CD4-positive, alpha-beta T cell treated with Interleukin-17A for 4 hours (primary cell): ENCODE data around the gene TP53I13.

Experiments
- DNase-seq: peaks from one replicate; pipeline ENCODE4 v3.0.0-alpha.2; 2020; ENCODE audit warnings: mixed read lengths

The TP53I13 gene

GRCh38 chr17:29582254-29582765, 13.8 kb downstream of the TP53I13 start:
- DNase-seq, result no peak

DNA sequence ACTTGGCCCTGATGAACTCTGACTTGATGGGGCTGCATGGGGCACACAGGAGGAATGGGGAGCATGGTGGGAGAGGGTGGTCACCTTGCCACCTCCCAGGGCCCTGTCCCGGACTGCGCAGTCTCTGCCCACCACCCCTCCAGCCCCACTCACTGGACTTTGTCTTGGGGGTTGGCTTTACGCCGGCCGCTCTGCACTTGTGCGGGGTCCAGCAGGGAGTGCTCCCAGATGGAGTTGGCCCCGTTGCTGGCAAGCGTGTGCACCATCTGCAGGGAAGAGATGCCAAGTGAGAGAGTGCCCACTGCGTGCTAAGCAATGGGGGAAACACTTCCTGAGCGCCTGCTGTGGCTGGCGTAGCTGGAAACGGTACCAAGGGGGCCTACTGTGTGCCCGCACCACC, 14.3 kb downstream of the TP53I13 start:
- DNase-seq, result no peak

GRCh38 chr17:29583324-29584248, 15.1 kb downstream of the TP53I13 start:
- DNase-seq, result no peak

DNA sequence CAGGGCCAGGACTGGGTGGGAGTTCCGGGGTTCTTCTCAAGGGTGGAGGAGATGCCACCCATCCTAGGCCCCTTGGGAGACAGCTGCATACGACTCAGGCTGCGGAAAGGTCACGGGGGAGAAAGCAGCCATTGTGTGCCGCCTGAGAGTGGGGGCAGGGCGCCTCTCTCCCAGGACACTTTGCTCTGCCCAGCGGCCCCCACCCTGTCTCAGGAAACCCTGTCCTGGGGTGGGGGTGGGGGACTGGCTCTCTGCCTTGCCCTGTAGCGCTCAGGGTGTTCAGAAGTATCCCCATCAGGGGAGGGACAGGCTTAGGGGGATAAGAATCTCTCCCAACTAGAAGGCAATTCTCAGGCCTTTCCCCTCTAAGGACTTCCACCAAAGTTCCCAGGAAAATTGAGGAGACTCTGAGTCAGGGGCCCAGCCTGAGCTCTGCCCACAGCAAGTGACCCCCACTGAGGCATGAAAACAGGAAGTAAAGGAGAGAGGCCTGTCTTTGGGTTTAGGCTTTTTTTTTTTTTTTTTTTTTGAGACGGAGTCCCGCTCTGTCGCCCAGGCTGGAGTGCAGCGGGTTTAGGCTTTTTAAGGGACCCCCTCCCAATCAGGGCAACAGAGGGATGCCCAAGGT, 16.1 kb downstream of the TP53I13 start:
- DNase-seq, result no peak

DNA sequence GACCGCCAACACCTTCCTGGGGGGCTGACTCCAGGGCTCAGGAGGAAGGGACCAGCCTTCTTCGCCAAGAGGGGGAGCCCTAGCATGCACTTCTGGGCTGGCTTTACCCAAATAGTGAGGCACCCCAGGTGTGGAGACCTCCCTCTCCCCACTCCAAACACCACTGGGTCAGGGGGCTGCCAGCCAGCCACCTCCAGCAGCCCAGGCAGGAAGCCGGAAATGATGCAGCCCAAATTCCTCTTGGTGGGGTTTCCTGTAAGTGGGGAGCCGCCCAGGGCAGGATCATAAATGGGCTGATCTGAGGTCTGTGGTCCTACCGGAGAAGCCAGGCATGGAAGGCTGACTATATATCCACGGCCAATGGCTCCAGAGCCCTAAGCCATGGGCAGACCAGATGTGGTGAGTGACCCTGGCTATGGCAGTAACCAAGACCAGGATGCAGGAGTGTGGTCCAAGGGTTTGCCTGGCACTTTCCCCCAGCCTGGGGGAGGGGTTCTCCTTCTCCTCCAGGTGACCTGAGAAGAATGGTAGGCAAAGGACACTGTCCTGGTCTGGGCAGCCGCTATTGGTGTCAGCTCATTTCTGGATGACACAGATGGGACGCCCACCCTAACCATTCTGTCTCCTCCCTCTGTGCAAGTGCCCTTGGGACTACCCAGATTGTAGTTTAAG, 16.7 kb downstream of the TP53I13 start:
- DNase-seq, result peak; percentile 61

DNA sequence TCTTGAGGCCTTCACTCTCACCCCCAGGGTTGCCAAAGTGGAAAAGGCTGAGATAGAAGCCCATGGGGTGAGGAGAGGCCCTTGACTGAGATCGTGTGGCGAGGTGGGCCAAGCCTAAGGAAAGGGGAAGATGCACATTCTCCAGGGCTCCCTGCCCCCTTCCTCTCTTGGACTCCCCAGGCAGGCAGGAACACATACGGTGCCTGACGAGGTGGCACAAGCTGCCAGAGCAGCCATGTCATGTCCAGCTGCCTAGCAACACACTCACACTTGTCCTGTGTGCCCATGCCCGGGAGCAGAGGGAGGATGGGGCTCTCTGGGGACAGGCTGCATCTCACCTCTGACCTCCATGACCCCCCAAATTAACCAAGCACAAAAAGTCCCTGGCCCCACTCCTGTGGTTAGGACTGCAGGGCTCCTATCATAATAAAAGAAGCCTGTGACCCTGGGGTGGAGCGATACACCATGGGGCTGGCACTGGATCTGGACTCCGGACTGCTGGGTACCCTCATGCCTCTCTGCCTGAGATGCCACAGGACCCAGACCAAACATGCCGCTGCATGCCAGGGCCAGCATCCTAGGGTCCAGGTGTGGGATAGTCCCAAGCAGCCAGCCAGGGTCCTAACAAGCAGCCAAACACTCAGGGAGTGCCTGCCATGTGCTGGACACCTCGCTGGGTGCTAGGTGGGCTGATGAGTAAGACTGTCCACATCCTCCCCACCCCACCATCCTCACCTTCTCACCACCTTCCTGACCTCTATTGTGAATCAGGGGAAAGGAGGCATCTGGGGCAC, 18.4 kb downstream of the TP53I13 start:
- no peak for DNase-seq

DNA sequence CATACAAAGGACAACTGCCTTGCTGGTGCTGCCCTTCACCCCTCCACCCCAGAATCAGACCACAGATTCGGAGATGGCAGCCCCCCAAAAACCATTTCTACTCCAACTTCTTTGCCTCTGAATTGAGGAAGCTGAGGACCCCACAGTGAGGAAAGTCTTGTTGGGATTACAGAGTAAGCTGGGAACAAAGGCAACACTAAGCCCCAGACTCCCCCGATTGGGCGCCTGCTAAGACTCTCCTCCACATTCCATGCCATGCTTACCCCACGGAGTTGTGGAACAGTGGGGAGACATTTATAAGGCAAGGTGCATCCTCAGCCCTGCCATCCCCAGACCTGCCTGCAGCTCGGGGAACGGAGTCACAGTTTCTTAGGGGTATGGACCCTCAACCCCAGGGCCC, 19.1 kb downstream of the TP53I13 start:
- no peak for DNase-seq

GRCh38 chr17:29588017-29588561, 19.6 kb downstream of the TP53I13 start:
- DNase-seq, result no peak

DNA sequence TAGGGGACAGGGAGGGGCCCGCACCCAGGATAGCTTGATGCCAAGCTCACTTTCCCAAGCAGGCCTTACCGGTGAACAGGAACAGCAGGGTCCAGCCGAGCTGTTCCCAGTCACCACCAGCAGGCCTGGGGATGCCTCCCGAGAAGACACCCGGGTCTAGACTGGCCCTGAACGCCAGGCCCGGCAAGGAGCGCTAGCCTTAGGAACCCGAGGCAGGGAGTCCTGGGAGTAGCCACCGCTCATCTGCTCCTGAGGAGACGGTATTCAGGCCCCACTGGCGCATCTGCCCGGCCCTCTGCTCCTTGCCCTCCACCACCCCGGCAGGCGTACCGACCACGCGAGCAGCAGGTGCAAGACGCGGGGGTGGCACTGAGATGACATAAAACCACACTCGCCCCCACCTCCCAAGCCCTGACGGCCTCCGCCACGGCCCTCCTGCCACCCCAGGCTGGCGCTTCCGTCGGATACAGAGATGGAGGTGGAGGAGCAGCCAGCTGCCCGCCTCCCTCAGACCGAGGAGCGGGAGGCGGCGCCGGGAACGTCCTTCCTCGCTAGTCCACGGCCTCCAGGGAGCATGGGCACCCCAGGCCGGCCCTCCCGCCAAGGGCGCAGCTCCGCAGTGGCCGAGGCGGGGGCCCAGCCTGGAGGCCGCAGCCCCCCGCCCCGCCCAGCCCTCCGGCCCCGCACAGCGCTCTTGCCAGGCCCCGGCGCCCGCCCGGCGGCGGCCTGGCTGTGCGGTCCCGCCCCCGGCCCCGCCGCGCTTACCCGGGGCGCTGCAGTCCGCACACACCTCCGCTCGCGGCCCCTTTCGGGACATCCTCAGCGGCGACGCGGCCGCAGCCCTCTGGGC, 20.3 kb downstream of the TP53I13 start:
- DNase-seq, result peak; percentile 57

DNA sequence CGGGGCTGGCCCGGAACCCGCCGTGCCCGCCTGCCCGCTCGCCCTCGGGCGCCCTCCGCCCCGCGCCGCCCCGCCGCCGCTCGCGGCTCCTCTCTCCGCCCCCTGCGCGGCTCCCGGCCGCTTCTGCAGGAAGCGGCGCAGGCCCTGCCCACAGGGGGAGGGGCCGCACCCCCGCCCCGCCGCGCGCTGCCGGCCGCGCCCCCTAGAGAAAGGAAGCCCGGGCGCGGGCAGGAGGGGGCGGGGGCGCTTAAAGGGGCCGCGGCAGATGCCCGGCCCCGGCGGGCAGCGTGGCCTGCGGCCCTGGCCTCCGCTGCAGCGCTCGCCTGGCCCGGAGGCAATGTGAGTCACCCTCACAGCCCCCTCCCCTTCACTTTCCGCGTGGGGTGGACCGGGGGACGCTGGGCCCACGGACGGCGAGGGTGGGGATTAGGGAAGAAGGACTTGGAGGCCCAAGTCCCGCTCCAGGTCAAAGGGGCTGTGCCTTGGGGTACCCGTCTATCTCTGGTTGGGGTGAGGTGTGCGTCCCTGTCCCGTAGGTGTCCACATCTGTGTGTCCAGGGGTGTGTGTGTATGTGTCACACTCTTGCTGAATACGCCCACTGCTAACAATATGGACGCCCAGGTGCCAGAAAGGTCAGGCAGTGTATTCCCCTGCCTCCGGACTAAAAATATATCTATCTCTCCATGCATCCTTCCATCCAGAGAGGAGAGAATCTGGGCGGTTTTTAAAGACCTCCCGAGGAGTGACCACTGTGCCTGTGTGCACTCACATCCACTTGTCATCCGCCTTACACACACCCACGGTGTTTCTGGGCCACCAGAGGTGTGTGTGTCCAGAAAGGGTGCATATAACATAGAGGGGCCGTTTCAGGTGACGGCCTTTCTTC, 21.3 kb downstream of the TP53I13 start, which contains the start of gene GIT1:
TSS of gene GIT1 (minus strand) at position 125 of the 887 bp plus-strand sequence. CDS start 270 bp downstream, outside the sequence.
- DNase-seq, result peak; percentile 90

GRCh38 chr17:29590411-29591145, 22.1 kb downstream of the TP53I13 start:
- peak; percentile 28 for DNase-seq

- peak; percentile 46 for DNase-seq
Measured at GRCh38 chr17:29591146-29591736, 22.7 kb downstream of the TP53I13 start.

DNA sequence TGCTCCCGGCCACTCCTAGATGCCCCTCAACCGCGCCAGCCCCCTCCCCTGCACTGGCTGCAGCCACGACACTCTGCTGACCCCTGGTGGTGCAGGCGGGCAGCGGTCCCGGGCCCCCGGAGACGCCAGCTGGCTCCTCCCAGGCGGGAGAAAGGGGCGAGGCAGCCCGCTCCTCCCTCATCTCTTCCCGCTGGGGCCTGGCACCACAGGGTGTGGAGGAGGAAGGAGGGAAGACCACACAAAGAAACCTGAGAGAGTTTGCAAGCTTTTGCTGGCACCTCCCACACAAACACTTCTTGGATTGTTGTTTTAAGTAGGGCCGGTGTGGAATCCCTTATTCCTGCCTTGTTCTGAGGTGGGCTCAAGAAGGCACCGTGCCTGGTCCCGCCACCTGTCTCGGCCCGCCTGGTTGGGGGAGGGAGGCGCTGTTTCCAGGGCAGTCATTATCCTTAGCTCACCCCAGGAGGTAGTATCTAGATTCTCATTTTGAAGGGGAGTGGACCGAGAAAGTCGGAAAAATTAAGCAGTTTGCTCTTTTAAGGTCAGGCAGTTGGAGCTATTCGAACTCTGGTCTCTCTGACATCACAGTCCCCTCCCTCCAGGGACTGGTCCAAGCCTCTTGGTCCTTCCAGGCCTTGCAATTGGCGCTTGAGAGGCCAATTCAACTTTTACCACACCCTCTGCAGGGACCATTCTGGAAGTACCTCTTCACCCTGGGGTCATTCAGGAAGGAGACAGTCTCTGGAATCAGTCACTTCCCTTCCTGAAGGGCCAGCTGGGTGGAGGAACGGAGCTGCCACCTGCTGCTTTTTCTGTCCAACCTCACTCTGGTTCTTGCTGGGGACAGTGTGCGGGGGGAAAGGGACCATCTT, 23.5 kb downstream of the TP53I13 start:
- DNase-seq, result peak; percentile 86

GRCh38 chr17:29592850-29593551, 24.5 kb downstream of the TP53I13 start, which contains the start of gene ANKRD13B:
TSS of gene ANKRD13B (plus strand) at chr17:29593132. CDS start at chr17:29593622, 490 bp downstream.
- peak; percentile 59 for DNase-seq

GRCh38 chr17:29593591-29594518, 25.4 kb downstream of the TP53I13 start:
- DNase-seq, result peak; percentile 45
